CD4-positive, alpha-beta T cell (primary cell): Measurements from ENCODE around the gene ANKRD53. TPM values are rescaled to one million over a fixed set of nuclear protein-coding genes. Genes with fewer than 3 reads are reported as not detected.

Experiments used
- ATAC-seq: fragments of 200-7000 bp; cut with Tn5 transposase; one replicate; pipeline ENCODE4 v1.10.0; 2022; ENCODE audit warnings: mild to moderate bottlenecking; ENCODE audit not compliant: poor library complexity
- CTCF ChIA-PET: fragments of 350-600 bp; sonication (Branson Sonifier 250); formaldehyde crosslinking; loops from one replicate; lab custom pipeline; 2021; ENCODE audit warnings: antibody characterized with exemption, inconsistent platforms; lab: Charles Lee
- POLR2A ChIA-PET: fragments of 350-600 bp; sonication (Branson Sonifier 250); formaldehyde crosslinking; loops from one replicate; lab custom pipeline; 2021; ENCODE audit warnings: antibody characterized with exemption, inconsistent platforms; lab: Charles Lee
- DNase-seq, 14 experiments: peaks; one replicate each; pipeline ENCODE4 v3.0.0-alpha.2; 2013 to 2020; ENCODE audit warnings: mixed read lengths in 2 of 14
- H3K27ac ChIP-seq, 2 donors: one replicate each; pipeline versions ENCODE4 v1.5.1 to v1.7.0; 2013; ENCODE audit warnings: low read length in 2 of 2, low read depth in 1 of 2, mild to moderate bottlenecking in 1 of 2
- H3K27me3 ChIP-seq, 2 experiments: 1 replicate in 1 of 2; 2 replicates in 1 of 2; pipeline versions ENCODE4 v1.6.1 to v1.7.0; 2013; ENCODE audit warnings: low read length in 2 of 2, control low read depth in 1 of 2, mild to moderate bottlenecking in 1 of 2, moderate library complexity in 1 of 2; ENCODE audit not compliant: insufficient read depth in 2 of 2, control insufficient read depth in 1 of 2
- H3K36me3 ChIP-seq: one replicate; pipeline ENCODE4 v1.6.1; 2013; ENCODE audit warnings: low read length, control low read depth; ENCODE audit not compliant: insufficient read depth
- H3K4me1 ChIP-seq: one replicate; pipeline ENCODE4 v1.6.1; 2013; ENCODE audit warnings: low read length, control low read depth; ENCODE audit not compliant: insufficient read depth
- H3K4me3 ChIP-seq: one replicate; pipeline ENCODE4 v1.5.1; 2013; ENCODE audit warnings: mild to moderate bottlenecking, low read length, moderate library complexity
- H3K9me3 ChIP-seq, 2 experiments: 1 replicate in 1 of 2; 2 replicates in 1 of 2; pipeline versions ENCODE4 v1.6.1 to v1.7.0; 2013; ENCODE audit warnings: low read length in 2 of 2, mild to moderate bottlenecking in 2 of 2, control low read depth in 1 of 2, moderate library complexity in 1 of 2; ENCODE audit not compliant: control insufficient read depth in 1 of 2, insufficient read depth in 1 of 2
- H3K27ac Mint-ChIP-seq: one replicate; pipeline ENCODE4 v1.8.0; 2020; ENCODE audit warnings: mixed read lengths
- H3K27me3 Mint-ChIP-seq: one replicate; pipeline ENCODE4 v1.8.0; 2021; ENCODE audit warnings: mixed read lengths
- H3K36me3 Mint-ChIP-seq: one replicate; pipeline ENCODE4 v1.8.0; 2021; ENCODE audit warnings: low read depth, mixed read lengths
- H3K4me1 Mint-ChIP-seq: one replicate; pipeline ENCODE4 v1.8.0; 2021; ENCODE audit warnings: low read depth, mixed read lengths
- H3K4me3 Mint-ChIP-seq: one replicate; pipeline ENCODE4 v1.8.0; 2020; ENCODE audit warnings: mild to moderate bottlenecking, mixed read lengths
- H3K9me3 Mint-ChIP-seq: one replicate; pipeline ENCODE4 v1.8.0; 2020; ENCODE audit warnings: mixed read lengths
- CTCF ChIP-seq: fragments of 200-600 bp; IDR thresholded peaks from one replicate; pipeline ENCODE4 v1.8.0; 2022; ENCODE audit warnings: antibody characterized with exemption, mild to moderate bottlenecking
- intact Hi-C, 2 experiments: fragments of 100-400 bp; cut with DNase I in 1 of 2; cut with micrococcal nuclease in 1 of 2; formaldehyde crosslinking; loops; one replicate each; pipeline versions ENCODE4 v1.15.1 to v1.9.0; 2023 to 2025; cut with DNase I, micrococcal nuclease
- total RNA-seq, 174 experiments: library from RNA in 2 of 174; stranded (reverse) in 2 of 174; gene quantifications; one replicate each; pipeline ENCODE4 v1.2.3 and lab custom pipeline; 2021 to 2026

The ANKRD53 gene
- total RNA-seq, 2 experiments from 2014 or later = 0.42 to 1.2 TPM

GRCh38 chr2:70964596-70965386 lies 13.6 kb upstream of the ANKRD53 start:
- peak; percentile 71 to 92 (median 79) for DNase-seq
- Histone ChIP-seq H3K4me1 (peaks cover 11% of the 10 kb centered on the region), H3K4me3 (peak overlapping the region; percentile 63), H3K36me3 (no peaks in the 10 kb centered on the region), H3K9me3 (no peaks in the 10 kb centered on the region), H3K27ac (no peak overlapping the region), H3K27me3 (peaks cover 17 to 19% of the 10 kb centered on the region in 2 experiments)
- POLR2A ChIA-PET = interaction anchor here (0.8 to 1.2 kb wide), 2 partner anchors 17 to 1050 kb away, joined by 3 to 4 read pairs; no protein-coding TSS in a partner anchor
- peak overlapping the region; percentile 87 for H3K4me3 Mint-ChIP-seq
- H3K27ac Mint-ChIP-seq = no peak overlapping the region
- H3K36me3 Mint-ChIP-seq = no peaks in the 10 kb centered on the region
- no peaks in the 10 kb centered on the region for H3K9me3 Mint-ChIP-seq
- intact Hi-C loops = loop anchor here (1.0 kb wide), 2 partner anchors 31 to 37 kb away; no protein-coding TSS in a partner anchor
- peaks cover 41% of the 10 kb centered on the region for H3K27me3 Mint-ChIP-seq
- CTCF ChIA-PET = interaction anchor here (0.6 to 2.9 kb wide), 15 partner anchors 10 to 309 kb away, joined by 3 to 16 read pairs (median 6); partner anchors contain the start of genes ANKRD53, NAGK and TEX261
- peak; percentile 99 for ATAC-seq
- TF ChIP-seq CTCF = peak; percentile 91
- peaks cover 8% of the 10 kb centered on the region for H3K4me1 Mint-ChIP-seq

GRCh38 chr2:70965506-70965905 lies 12.9 kb upstream of the ANKRD53 start:
- H3K9me3 ChIP-seq = no peaks in the 10 kb centered on the region
- ChIA-PET CTCF (interaction anchor here (1.1 to 2.9 kb wide), 11 partner anchors 11 to 310 kb away, joined by 3 to 16 read pairs (median 6); partner anchors contain the start of genes ANKRD53 and TEX261), POLR2A (interaction anchor here (0.8 to 1.2 kb wide), 2 partner anchors 18 to 1051 kb away, joined by 3 to 4 read pairs; no protein-coding TSS in a partner anchor)
- no peak for TF ChIP-seq CTCF
- DNase-seq (peak in 1 of 14 experiments; percentile 17), ATAC-seq (no peak)
- peak overlapping the region; percentile 87 for H3K4me3 Mint-ChIP-seq
- no peaks in the 10 kb centered on the region for H3K36me3 Mint-ChIP-seq
- H3K9me3 Mint-ChIP-seq = no peaks in the 10 kb centered on the region
- intact Hi-C loops = loop anchor here (1.0 kb wide), 2 partner anchors 30 to 36 kb away; no protein-coding TSS in a partner anchor
- no peak overlapping the region for H3K27ac Mint-ChIP-seq
- peak overlapping the region; percentile 63 for H3K4me3 ChIP-seq
- H3K36me3 ChIP-seq = no peaks in the 10 kb centered on the region
- peaks cover 11% of the 10 kb centered on the region for H3K4me1 ChIP-seq
- H3K27me3 Mint-ChIP-seq = peaks cover 37% of the 10 kb centered on the region
- peaks cover 8% of the 10 kb centered on the region for H3K4me1 Mint-ChIP-seq
- H3K27me3 ChIP-seq = peaks cover 17 to 19% of the 10 kb centered on the region in 2 experiments
- H3K27ac ChIP-seq = no peak overlapping the region

- peaks cover 30% of the 10 kb centered on the region for H3K27me3 Mint-ChIP-seq
- H3K4me3 Mint-ChIP-seq = peak overlapping the region; percentile 30
- no peaks in the 10 kb centered on the region for H3K36me3 Mint-ChIP-seq
- no peaks in the 10 kb centered on the region for H3K9me3 Mint-ChIP-seq
- no peak overlapping the region for H3K27ac ChIP-seq
- TF ChIP-seq CTCF = no peak
- ATAC-seq (no peak), DNase-seq (no peak)
- peaks cover 8% of the 10 kb centered on the region for H3K4me1 Mint-ChIP-seq
- H3K4me1 ChIP-seq = peaks cover 11% of the 10 kb centered on the region
- peaks cover 15 to 17% of the 10 kb centered on the region in 2 experiments for H3K27me3 ChIP-seq
- no peaks in the 10 kb centered on the region for H3K36me3 ChIP-seq
- ChIA-PET CTCF (interaction anchor here (1.0 to 2.9 kb wide), 3 partner anchors 11 to 35 kb away, joined by 3 to 12 read pairs (median 5); partner anchors contain the start of gene ANKRD53), POLR2A (no interaction called here)
- H3K4me3 ChIP-seq = no peak overlapping the region
- no peaks in the 10 kb centered on the region for H3K9me3 ChIP-seq
- no peak overlapping the region for H3K27ac Mint-ChIP-seq
- intact Hi-C loops = no loop called here
Observed at GRCh38 chr2:70966681-70967080, 11.7 kb upstream of the ANKRD53 start.
